GM19351 (cell line): ENCODE data around the gene ERAP2.
A peak's percentile ranks its signal among the peaks of the same experiment; 100 is the strongest.
"Not testable (repeated sequence)": the region's sequence is repeated elsewhere in the genome, so short reads cannot be mapped to it uniquely, and the experiment has no call there.

Source experiments
- ATAC-seq: cut with Tn5 transposase; IDR thresholded peaks from one replicate; pipeline ENCODE4 v1.9.1; 2021; ENCODE audit warnings: mild to moderate bottlenecking, moderate library complexity; ENCODE audit not compliant: unreplicated experiment

Gene ERAP2

GRCh38 chr5:96876292-96876850 lies at the start of gene ERAP2:
Gene ERAP2, plus strand, starts transcription at chr5:96876500. Its CDS starts 3,186 bp downstream, at chr5:96879686.
- ATAC-seq, result peak; percentile 53

GRCh38 chr5:96829297-96829696 lies 47.0 kb upstream of the ERAP2 start:
- no peak for ATAC-seq

GRCh38 chr5:96834016-96834415 lies 42.3 kb upstream of the ERAP2 start:
- ATAC-seq, result no peak

GRCh38 chr5:96835791-96836191 lies 40.5 kb upstream of the ERAP2 start:
- no peak for ATAC-seq

GRCh38 chr5:96836817-96837216 lies 39.5 kb upstream of the ERAP2 start:
- no peak for ATAC-seq

GRCh38 chr5:96837303-96837702 lies 39.0 kb upstream of the ERAP2 start:
- no peak for ATAC-seq

GRCh38 chr5:96838201-96839070 lies 37.9 kb upstream of the ERAP2 start:
- no peak for ATAC-seq

GRCh38 chr5:96839071-96839592 lies 37.2 kb upstream of the ERAP2 start:
- ATAC-seq, result no peak

- ATAC-seq, result not testable (repeated sequence)
Measured at GRCh38 chr5:96841931-96842330, 34.4 kb upstream of the ERAP2 start.

GRCh38 chr5:96843140-96843539 lies 33.2 kb upstream of the ERAP2 start:
- ATAC-seq, result no peak

GRCh38 chr5:96844481-96844990 lies 31.8 kb upstream of the ERAP2 start:
- no peak for ATAC-seq

GRCh38 chr5:96851312-96852062 lies 24.8 kb upstream of the ERAP2 start:
- ATAC-seq, result no peak

GRCh38 chr5:96852759-96853158 lies 23.5 kb upstream of the ERAP2 start:
- ATAC-seq, result no peak

- no peak for ATAC-seq
Measured at GRCh38 chr5:96854067-96854466, 22.2 kb upstream of the ERAP2 start.

GRCh38 chr5:96855031-96855872 lies 21.0 kb upstream of the ERAP2 start:
- no peak for ATAC-seq

- ATAC-seq, result no peak
Measured at GRCh38 chr5:96856371-96856770, 19.9 kb upstream of the ERAP2 start.

- ATAC-seq, result no peak
Measured at GRCh38 chr5:96857454-96857853, 18.8 kb upstream of the ERAP2 start.

GRCh38 chr5:96857924-96858323 lies 18.4 kb upstream of the ERAP2 start:
- no peak for ATAC-seq

- no peak for ATAC-seq
Measured at GRCh38 chr5:96859375-96859774, 16.9 kb upstream of the ERAP2 start.

GRCh38 chr5:96861076-96861475 lies 15.2 kb upstream of the ERAP2 start:
- ATAC-seq, result no peak
